IMR-90 (cell line): ENCODE data around the gene HECW1. TPM values are rescaled to one million over a fixed set of nuclear protein-coding genes. Genes with fewer than 3 reads are reported as not detected.

Experiments
- ATAC-seq: fragments of 200-7000 bp; cut with Tn5 transposase; 2 replicates; pipeline ENCODE4 v1.9.1; 2020; ENCODE audit warnings: low read depth, mild to moderate bottlenecking, moderate library complexity
- BruUV-seq: library from RNA; stranded (reverse); fragments of 400-500 nt; replicated peaks from 2 replicates; lab custom pipeline; 2021; lab: Mats Ljungman, UMichigan
- CTCF ChIA-PET: fragments of 300-600 bp; formaldehyde crosslinking; extraction: SDS; loops from one replicate; lab custom pipeline; 2021; ENCODE audit warnings: antibody characterized with exemption; lab: Yijun Ruan, JAX
- POLR2A ChIA-PET: fragments of 300-600 bp; sonication (Branson Sonifier 250); formaldehyde crosslinking; loops from one replicate; lab custom pipeline; 2022; ENCODE audit warnings: antibody characterized with exemption; ENCODE audit not compliant: unreplicated experiment; lab: Charles Lee
- DNase-seq: peaks from one replicate; pipeline ENCODE4 v3.0.0; 2013
- H2AFZ ChIP-seq: replicated peaks from 2 replicates; pipeline ENCODE3; 2013; ENCODE audit warnings: low read length, mild to moderate bottlenecking; ENCODE audit not compliant: poor library complexity
- H2AK5ac ChIP-seq: 2 replicates; pipeline ENCODE4 v1.6.1; 2013; ENCODE audit warnings: low read depth, low read length, inconsistent platforms
- H2AK9ac ChIP-seq: replicated peaks from 2 replicates; pipeline ENCODE3; 2013; ENCODE audit warnings: mild to moderate bottlenecking, low read depth, low read length, moderate library complexity; ENCODE audit not compliant: poor library complexity
- H2BK120ac ChIP-seq: 2 replicates; pipeline ENCODE4 v1.6.1; 2013; ENCODE audit warnings: low read depth, low read length, inconsistent platforms
- H2BK15ac ChIP-seq: 3 replicates; pipeline ENCODE4 v1.6.1; 2013; ENCODE audit warnings: low read depth, low read length, inconsistent platforms
- H2BK20ac ChIP-seq: 2 replicates; pipeline ENCODE4 v1.6.1; 2013; ENCODE audit warnings: low read depth, mild to moderate bottlenecking, inconsistent platforms, low read length, moderate library complexity
- H2BK5ac ChIP-seq: 2 replicates; pipeline ENCODE4 v1.6.1; 2013; ENCODE audit warnings: mild to moderate bottlenecking, low read depth, low read length, inconsistent platforms; ENCODE audit not compliant: poor library complexity, severe bottlenecking
- H3K14ac ChIP-seq: replicated peaks from 2 replicates; pipeline ENCODE4 v1.6.1; 2013; ENCODE audit warnings: low read depth, low read length, inconsistent platforms
- H3K18ac ChIP-seq: 2 replicates; pipeline ENCODE4 v1.6.1; 2013; ENCODE audit warnings: low read depth, low read length, control low read depth
- H3K23ac ChIP-seq: 2 replicates; pipeline ENCODE4 v1.6.1; 2013; ENCODE audit warnings: low read depth, low read length, inconsistent platforms
- H3K27ac ChIP-seq: 2 replicates; pipeline ENCODE4 v1.5.1; 2013; ENCODE audit warnings: mild to moderate bottlenecking, control low read depth, low read length; ENCODE audit not compliant: insufficient read depth
- H3K27me3 ChIP-seq: 2 replicates; pipeline ENCODE4 v1.6.1; 2013; ENCODE audit warnings: low read length; ENCODE audit not compliant: control insufficient read depth, insufficient read depth
- H3K36me3 ChIP-seq: 2 replicates; pipeline ENCODE4 v1.6.1; 2013; ENCODE audit warnings: low read length, mixed read lengths; ENCODE audit not compliant: control insufficient read depth, insufficient read depth
- H3K4ac ChIP-seq: 2 replicates; pipeline ENCODE4 v1.6.1; 2013; ENCODE audit warnings: low read depth, low read length, inconsistent platforms
- H3K4me1 ChIP-seq: 2 replicates; pipeline ENCODE4 v1.6.1; 2013; ENCODE audit warnings: low read length, mixed read lengths; ENCODE audit not compliant: control insufficient read depth, insufficient read depth
- H3K4me2 ChIP-seq: 2 replicates; pipeline ENCODE4 v1.6.1; 2013; ENCODE audit warnings: low read depth, mild to moderate bottlenecking, control low read depth, low read length, moderate library complexity
- H3K4me3 ChIP-seq: 2 replicates; pipeline ENCODE4 v1.5.1; 2013; ENCODE audit warnings: low read depth, mild to moderate bottlenecking, control low read depth, low read length, moderate library complexity; ENCODE audit not compliant: insufficient read depth
- H3K56ac ChIP-seq: 2 replicates; pipeline ENCODE4 v1.6.1; 2013; ENCODE audit warnings: low read length, inconsistent platforms; ENCODE audit not compliant: insufficient read depth; ENCODE audit errors: extremely low read depth
- H3K79me1 ChIP-seq, 2 experiments: 2 replicates each; pipeline ENCODE4 v1.6.1; 2013; ENCODE audit warnings: low read length in 2 of 2, inconsistent platforms in 1 of 2, low read depth in 1 of 2
- H3K9ac ChIP-seq: 2 replicates; pipeline ENCODE4 v1.6.1; 2013; ENCODE audit warnings: low read depth, low read length, control low read depth
- H3K9me1 ChIP-seq: 2 replicates; pipeline ENCODE4 v1.6.1; 2013; ENCODE audit warnings: low read length, inconsistent platforms; ENCODE audit not compliant: insufficient read depth
- H3K9me3 ChIP-seq: 2 replicates; pipeline ENCODE4 v1.6.1; 2013; ENCODE audit warnings: low read length; ENCODE audit not compliant: control insufficient read depth, insufficient read depth
- H4K20me1 ChIP-seq: 2 replicates; pipeline ENCODE4 v1.6.1; 2013; ENCODE audit warnings: low read length, inconsistent platforms; ENCODE audit not compliant: insufficient read depth
- H4K5ac ChIP-seq: 2 replicates; pipeline ENCODE4 v1.6.1; 2013; ENCODE audit warnings: mild to moderate bottlenecking, low read depth, low read length, control low read depth
- H4K8ac ChIP-seq, 2 experiments: 2 replicates each; pipeline ENCODE4 v1.6.1; 2013; ENCODE audit warnings: low read depth in 2 of 2, low read length in 2 of 2, control low read depth in 1 of 2, inconsistent platforms in 1 of 2
- H4K91ac ChIP-seq: 2 replicates; pipeline ENCODE4 v1.6.1; 2013; ENCODE audit warnings: low read depth, low read length, inconsistent platforms; ENCODE audit not compliant: insufficient read depth
- BHLHE40 ChIP-seq: fragments of 150-350 bp; IDR thresholded peaks from 2 replicates; pipeline ENCODE4 v1.6.1; 2016; ENCODE audit warnings: mild to moderate bottlenecking, low read depth, low read length
- CEBPB ChIP-seq: IDR thresholded peaks from 2 replicates; pipeline ENCODE4 v1.6.1; 2012; ENCODE audit warnings: low read depth, low read length, improper control_type of control experiment
- CHD1 ChIP-seq: IDR thresholded peaks from 2 replicates; pipeline ENCODE4 v1.6.1; 2012; ENCODE audit warnings: low read depth, low read length, improper control_type of control experiment
- FOS ChIP-seq: fragments of 150-350 bp; IDR thresholded peaks from 2 replicates; pipeline ENCODE4 v1.6.1; 2016; ENCODE audit warnings: low read depth, low read length
- MAFK ChIP-seq: IDR thresholded peaks from 2 replicates; pipeline ENCODE4 v1.6.1; 2012; ENCODE audit warnings: low read depth, low read length, improper control_type of control experiment
- MAZ ChIP-seq: IDR thresholded peaks from 2 replicates; pipeline ENCODE4 v1.6.1; 2012; ENCODE audit warnings: low read depth, mild to moderate bottlenecking, low read length, improper control_type of control experiment, moderate library complexity, borderline replicate concordance
- MXI1 ChIP-seq: IDR thresholded peaks from 2 replicates; pipeline ENCODE4 v1.6.1; 2012; ENCODE audit warnings: low read depth, mild to moderate bottlenecking, low read length, moderate library complexity, borderline replicate concordance
- NFE2L2 ChIP-seq: fragments of 150-350 bp; IDR thresholded peaks from 2 replicates; pipeline ENCODE4 v1.6.1; 2016; ENCODE audit warnings: low read depth, mild to moderate bottlenecking, low read length
- POLR2A ChIP-seq: IDR thresholded peaks from 2 replicates; pipeline ENCODE4 v1.6.1; 2012; ENCODE audit warnings: mild to moderate bottlenecking, low read depth, low read length
- RAD21 ChIP-seq: IDR thresholded peaks from 2 replicates; pipeline ENCODE4 v1.6.1; 2012; ENCODE audit warnings: low read length, improper control_type of control experiment
- RCOR1 ChIP-seq: IDR thresholded peaks from 2 replicates; pipeline ENCODE4 v1.6.1; 2012; ENCODE audit warnings: mild to moderate bottlenecking, low read length, improper control_type of control experiment; ENCODE audit not compliant: insufficient replicate concordance
- RFX5 ChIP-seq: IDR thresholded peaks from 2 replicates; pipeline ENCODE4 v1.8.0; 2012; ENCODE audit warnings: low read depth, mild to moderate bottlenecking, low read length, moderate library complexity
- SMC3 ChIP-seq: fragments of 150-350 bp; IDR thresholded peaks from 2 replicates; pipeline ENCODE4 v1.6.1; 2016; ENCODE audit warnings: low read depth, mild to moderate bottlenecking, antibody characterized with exemption, low read length, moderate library complexity
- WGBS, 2 experiments: methylation state at CpG; one replicate each; pipeline versions ENCODE4 v1.1.5 to v1.1.7; 2013; ENCODE audit warnings: missing lambda C conversion rate in 2 of 2; ENCODE audit not compliant: insufficient read length in 1 of 2; ENCODE audit errors: extremely low coverage in 2 of 2; 5-methylcytosine and 5-hydroxymethylcytosine counted together
- dilution Hi-C: fragments of 300-500 bp; cut with HindIII; formaldehyde crosslinking; loops from one replicate; pipeline ENCODE4 v1.14.3; 2018; ENCODE audit warnings: low sequenced_read_pairs; ENCODE audit not compliant: unreplicated experiment
- in situ Hi-C: fragments of 300-500 bp; cut with MboI; formaldehyde crosslinking; loops from 3 replicates; pipeline ENCODE4 v1.14.3; 2019; ENCODE audit warnings: low sequenced_read_pairs, inconsistent platforms, mixed read lengths
- intact Hi-C: fragments of 100-400 bp; cut with micrococcal nuclease; formaldehyde crosslinking; loops from 2 replicates; pipeline ENCODE4 v1.10.0; 2022
- polyA plus RNA-seq, 3 experiments: library from polyadenylated mRNA; depleted of rRNA; stranded (reverse); fragments of >200 nt; gene quantifications; 2 replicates each; pipeline ENCODE4 v1.2.3, GENCODE V29; 2012; ENCODE audit warnings: low replicate concordance in 1 of 3
- total RNA-seq: library from RNA; depleted of rRNA; stranded (reverse); fragments of >200 nt; gene quantifications from 2 replicates; pipeline ENCODE4 v1.2.3, GENCODE V29; 2012
- TF ChIP-seq, protein P1 (sequence below): fragments of 150-350 bp; IDR thresholded peaks from 2 replicates; pipeline ENCODE4 v1.6.1; 2016; ENCODE audit warnings: low read depth, mild to moderate bottlenecking, low read length, moderate library complexity, borderline replicate concordance
- TF ChIP-seq, protein P2 (sequence below): fragments of 150-350 bp; IDR thresholded peaks from 2 replicates; pipeline ENCODE4 v1.6.1; 2017; ENCODE audit warnings: mild to moderate bottlenecking, antibody characterized with exemption, low read length, low read depth

HECW1 gene
- total and polyA plus RNA-seq, 2 of the 4 experiments (the other 2 are of a cell fraction): 0.56 to 1.3 TPM

GRCh38 chr7:43459019-43459337 lies 346.5 kb downstream of the HECW1 start:
- Histone ChIP-seq H2BK5ac (no peak overlapping the region), H3K9ac (no peak overlapping the region), H4K91ac (no peak overlapping the region), H4K5ac (no peak overlapping the region), H3K56ac (no peak overlapping the region), H3K23ac (no peak overlapping the region), H2AK5ac (no peak overlapping the region), H3K4ac (no peak overlapping the region), H3K18ac (no peak overlapping the region), H3K4me3 (no peak overlapping the region), H3K36me3 (no peaks in the 10 kb centered on the region), H4K20me1 (no peaks in the 10 kb centered on the region), H3K27me3 (peaks cover 10% of the 10 kb centered on the region), H2BK20ac (no peak overlapping the region), H3K4me2 (no peak overlapping the region), H3K79me1 (no peaks in the 10 kb centered on the region), H3K27ac (no peak overlapping the region), H2BK15ac (no peak overlapping the region), H2BK120ac (no peak overlapping the region), H3K9me1 (no peaks in the 10 kb centered on the region), H3K14ac (no peak overlapping the region), H3K4me1 (no peaks in the 10 kb centered on the region), H3K9me3 (no peaks in the 10 kb centered on the region), H2AFZ (no peak overlapping the region), H2AK9ac (no peak overlapping the region), H4K8ac (no peak overlapping the region)
- POLR2A ChIA-PET: no interaction called here
- DNase-seq (no peak), ATAC-seq (no peak)
- CTCF ChIA-PET: no interaction called here
- dilution Hi-C loops: no loop called here
- no TSS peak for BruUV-seq
- WGBS, 2 experiments: no CpG with 5 or more reads among the region's 4 CpGs
- intact Hi-C loops: loop anchor here (5.0 to 10.0 kb wide), 4 partner anchors 238 to 376 kb away; no protein-coding TSS in a partner anchor
- TF ChIP-seq MXI1: no peak
- TF ChIP-seq, protein P1, sequence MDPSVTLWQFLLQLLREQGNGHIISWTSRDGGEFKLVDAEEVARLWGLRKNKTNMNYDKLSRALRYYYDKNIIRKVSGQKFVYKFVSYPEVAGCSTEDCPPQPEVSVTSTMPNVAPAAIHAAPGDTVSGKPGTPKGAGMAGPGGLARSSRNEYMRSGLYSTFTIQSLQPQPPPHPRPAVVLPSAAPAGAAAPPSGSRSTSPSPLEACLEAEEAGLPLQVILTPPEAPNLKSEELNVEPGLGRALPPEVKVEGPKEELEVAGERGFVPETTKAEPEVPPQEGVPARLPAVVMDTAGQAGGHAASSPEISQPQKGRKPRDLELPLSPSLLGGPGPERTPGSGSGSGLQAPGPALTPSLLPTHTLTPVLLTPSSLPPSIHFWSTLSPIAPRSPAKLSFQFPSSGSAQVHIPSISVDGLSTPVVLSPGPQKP: no peak
- TF ChIP-seq CHD1: no peak
- TF ChIP-seq, protein P2, sequence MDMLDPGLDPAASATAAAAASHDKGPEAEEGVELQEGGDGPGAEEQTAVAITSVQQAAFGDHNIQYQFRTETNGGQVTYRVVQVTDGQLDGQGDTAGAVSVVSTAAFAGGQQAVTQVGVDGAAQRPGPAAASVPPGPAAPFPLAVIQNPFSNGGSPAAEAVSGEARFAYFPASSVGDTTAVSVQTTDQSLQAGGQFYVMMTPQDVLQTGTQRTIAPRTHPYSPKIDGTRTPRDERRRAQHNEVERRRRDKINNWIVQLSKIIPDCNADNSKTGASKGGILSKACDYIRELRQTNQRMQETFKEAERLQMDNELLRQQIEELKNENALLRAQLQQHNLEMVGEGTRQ: no peak
- TF ChIP-seq CEBPB: no peak
- TF ChIP-seq RFX5: no peak
- no peak for TF ChIP-seq MAFK
- no peak for TF ChIP-seq RCOR1
- no peak for TF ChIP-seq FOS
- no peak for TF ChIP-seq BHLHE40
- no peak for TF ChIP-seq SMC3
- TF ChIP-seq POLR2A: no peak
- TF ChIP-seq RAD21: no peak
- no peak for TF ChIP-seq MAZ
- TF ChIP-seq NFE2L2: no peak
- in situ Hi-C loops: no loop called here
